Limb (tissue), 2 donors: Measurements from ENCODE around the gene DNAL1.
"Not testable (repeated sequence)": the region's sequence is repeated elsewhere in the genome, so short reads cannot be mapped to it uniquely, and the experiment has no call there.

Source experiments
- DNase-seq, 2 donors: peaks; one replicate each; pipeline ENCODE4 v3.0.0-alpha.2; 2016; ENCODE audit errors: extremely low spot score in 2 of 2

The DNAL1 gene, protein sequence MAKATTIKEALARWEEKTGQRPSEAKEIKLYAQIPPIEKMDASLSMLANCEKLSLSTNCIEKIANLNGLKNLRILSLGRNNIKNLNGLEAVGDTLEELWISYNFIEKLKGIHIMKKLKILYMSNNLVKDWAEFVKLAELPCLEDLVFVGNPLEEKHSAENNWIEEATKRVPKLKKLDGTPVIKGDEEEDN

GRCh38 chr14:73644531-73645247 lies at the start of gene DNAL1:
DNAL1 (plus strand) TSS chr14:73644986; CDS start chr14:73645040, 54 bp downstream.
- DNase-seq: peak; percentile 95

DNA sequence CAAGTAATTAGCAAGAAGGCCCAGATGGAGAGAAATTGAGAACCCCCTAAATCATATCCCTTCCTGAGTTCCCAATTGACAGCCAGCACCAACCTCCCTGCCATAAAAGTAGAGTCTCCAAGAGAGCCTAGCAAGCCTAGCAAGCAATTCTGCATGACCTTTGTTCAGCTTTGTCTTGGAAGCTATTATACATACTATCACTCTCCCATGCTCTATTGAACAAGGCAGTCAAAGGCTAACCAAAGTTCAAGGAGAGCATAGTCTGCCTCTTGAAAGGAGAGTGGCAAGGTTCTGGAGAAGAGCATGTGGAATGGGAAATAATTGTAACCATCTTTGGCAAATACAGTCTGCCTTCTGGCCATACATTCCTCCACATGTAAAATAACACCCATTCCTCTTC lies 45.3 kb upstream of the DNAL1 start:
- DNase-seq: no peak

- no peak for DNase-seq
Measured at GRCh38 chr14:73602994-73603393, 41.8 kb upstream of the DNAL1 start.

DNA sequence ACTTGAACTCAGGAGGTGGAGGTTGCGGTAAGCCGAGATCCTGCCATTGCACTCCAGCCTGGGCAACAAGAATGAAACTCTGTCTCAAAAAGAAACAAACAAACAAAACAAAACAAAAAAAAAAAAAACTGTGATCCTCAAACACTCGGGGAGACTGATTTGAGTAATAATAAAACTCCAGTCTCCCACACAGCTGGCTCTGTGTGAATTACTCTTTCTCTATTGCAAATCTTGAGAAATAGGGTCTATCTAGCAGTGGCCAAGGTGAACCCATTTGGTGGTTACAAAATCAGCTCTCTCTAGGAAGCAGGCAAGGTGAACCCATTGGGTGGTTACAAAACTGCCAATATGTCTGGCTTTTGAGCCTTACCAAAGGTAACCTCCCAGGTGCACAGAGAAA lies 38.5 kb upstream of the DNAL1 start:
- DNase-seq: no peak

DNA sequence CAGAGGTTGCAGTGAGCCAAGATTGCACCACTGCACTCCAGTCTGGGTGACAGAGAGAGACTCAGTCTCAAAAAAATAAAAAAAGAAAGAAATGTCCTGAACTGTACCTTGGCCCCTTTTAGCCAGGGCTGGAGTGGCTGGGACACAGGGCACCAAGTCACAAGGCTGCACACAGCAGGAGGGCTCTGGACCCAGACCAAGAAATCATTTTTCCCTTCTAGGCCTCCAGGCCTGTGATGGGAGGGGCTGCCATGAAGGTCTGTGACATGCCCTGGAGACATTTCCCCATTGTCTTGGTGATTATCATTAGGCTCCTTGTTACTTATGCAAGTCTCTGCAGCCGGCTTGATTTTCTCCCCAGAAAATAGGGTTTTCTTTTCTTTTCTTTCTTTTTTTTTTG lies 37.5 kb upstream of the DNAL1 start:
- no peak for DNase-seq

DNA sequence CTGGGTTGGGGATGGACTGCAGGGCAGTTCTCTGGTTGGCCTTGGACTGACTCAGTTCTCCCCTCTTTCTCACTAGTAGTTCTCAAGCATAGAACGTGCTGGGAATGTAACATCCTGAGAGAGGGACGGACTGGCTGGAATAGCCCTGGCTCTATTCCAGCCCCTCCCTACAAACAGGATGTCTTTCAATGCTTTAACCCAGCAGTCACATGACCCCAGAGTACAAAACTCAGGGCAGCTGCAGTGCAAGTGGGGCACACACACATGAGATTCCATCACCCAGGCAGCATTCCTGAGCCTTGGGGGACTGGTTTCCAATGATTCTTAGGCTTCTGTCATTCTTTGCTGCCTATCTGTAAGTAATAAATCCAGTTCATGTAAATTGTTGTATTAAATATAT lies 34.1 kb upstream of the DNAL1 start:
- DNase-seq: no peak

GRCh38 chr14:73612339-73613045 lies 32.3 kb upstream of the DNAL1 start, which contains the start of gene ACOT6:
ACOT6 (plus strand) TSS chr14:73612517; CDS start chr14:73612572, 55 bp downstream.
- peak; percentile 61 to 82 for DNase-seq

DNA sequence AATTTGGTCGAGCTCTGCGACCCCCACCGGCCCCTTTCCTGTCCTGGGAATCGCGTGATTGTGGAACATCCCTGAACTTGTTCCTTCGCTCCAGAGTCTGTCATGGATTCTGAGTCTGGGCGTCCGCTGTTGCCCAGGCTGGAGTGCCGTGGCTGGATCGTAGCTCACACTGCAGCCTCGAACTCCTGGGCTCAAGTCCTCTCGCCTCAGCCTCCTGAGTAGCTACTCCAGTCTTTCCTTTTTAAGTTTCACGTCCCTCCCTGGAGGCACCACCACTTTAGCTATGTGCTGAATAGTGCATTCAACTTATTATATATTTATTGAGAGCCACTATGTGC lies 31.8 kb upstream of the DNAL1 start:
- no peak for DNase-seq

DNA sequence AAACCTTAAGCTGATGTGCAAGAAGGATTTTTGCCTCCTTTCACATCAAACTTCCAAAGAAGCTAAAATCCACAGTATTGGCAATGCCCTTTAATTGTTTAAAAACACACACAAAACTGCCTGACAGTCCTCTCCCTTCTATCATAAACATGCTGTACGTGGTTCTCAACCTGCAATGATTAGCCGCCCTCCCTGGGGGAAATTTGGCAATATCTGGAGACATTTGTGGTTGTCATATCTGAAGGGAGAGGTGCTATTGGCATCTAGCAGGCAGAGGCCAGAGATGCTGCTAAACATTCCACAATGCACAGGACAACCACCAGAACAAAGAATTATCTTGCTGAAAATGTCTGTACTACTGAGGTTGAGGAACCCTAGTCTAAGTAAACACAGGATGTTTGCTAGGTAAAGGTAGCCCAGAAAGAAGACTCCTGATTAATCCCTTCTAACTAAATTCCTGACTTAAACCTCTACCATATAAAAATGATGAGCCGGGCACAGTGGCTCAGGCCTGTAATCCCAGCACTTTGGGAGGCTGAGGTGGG lies 31.3 kb upstream of the DNAL1 start:
- no peak for DNase-seq

- DNase-seq: no peak
Measured at GRCh38 chr14:73616831-73617230, 28.0 kb upstream of the DNAL1 start.

- DNase-seq: no peak
Measured at GRCh38 chr14:73619524-73619923, 25.3 kb upstream of the DNAL1 start.

- no peak for DNase-seq
Measured at GRCh38 chr14:73620268-73620667, 24.5 kb upstream of the DNAL1 start.

GRCh38 chr14:73623504-73624054 lies 21.2 kb upstream of the DNAL1 start:
- DNase-seq: no peak

DNA sequence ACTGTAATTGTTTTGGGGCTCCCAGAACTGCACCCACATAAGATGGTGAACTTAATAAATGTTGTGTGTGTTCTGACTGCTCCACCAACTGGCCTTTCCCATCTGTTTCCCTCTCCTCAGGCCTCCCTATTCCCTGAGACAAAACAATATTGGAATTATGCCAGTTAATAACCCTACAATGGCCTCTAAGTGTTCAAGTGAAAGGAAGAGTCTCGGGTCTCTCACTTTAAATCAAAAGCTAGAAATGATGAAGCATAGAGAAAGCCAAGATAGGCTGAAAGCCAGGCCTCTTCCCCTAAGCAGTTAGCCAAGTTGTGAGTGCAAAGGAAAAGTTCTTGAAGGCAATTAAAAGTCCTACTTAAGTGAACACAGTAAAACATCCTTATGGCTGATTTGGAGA lies 19.1 kb upstream of the DNAL1 start:
- no peak for DNase-seq

GRCh38 chr14:73627151-73627558 lies 17.6 kb upstream of the DNAL1 start:
- no peak for DNase-seq

- no peak for DNase-seq
Measured at GRCh38 chr14:73630009-73630780, 14.6 kb upstream of the DNAL1 start.

- DNase-seq: peak; percentile 73 to 76
Measured at GRCh38 chr14:73633116-73634010, 11.4 kb upstream of the DNAL1 start.

GRCh38 chr14:73634011-73634833 lies 10.6 kb upstream of the DNAL1 start:
- peak in 1 of 2 donors; percentile 65 for DNase-seq

DNA sequence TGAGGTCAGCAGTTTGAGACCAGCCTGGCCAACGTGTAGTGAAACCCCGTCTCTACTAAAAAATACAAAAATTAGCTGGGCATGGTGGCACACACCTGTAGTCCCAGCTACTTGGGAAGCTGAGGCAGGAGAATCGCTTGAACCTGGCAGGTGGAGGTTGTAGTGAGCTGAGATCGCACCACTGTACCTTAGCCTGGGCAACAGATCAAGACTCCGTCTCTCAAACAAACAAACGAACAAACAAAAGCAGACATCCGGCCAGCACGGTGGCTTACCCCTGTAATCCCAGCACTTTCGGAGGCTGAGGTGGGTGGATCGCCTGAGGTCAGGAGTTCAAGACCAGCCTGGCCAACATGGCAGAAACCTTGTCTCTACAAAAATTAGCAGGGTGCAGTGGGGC lies 8.4 kb upstream of the DNAL1 start:
- DNase-seq: not testable (repeated sequence)
